WERI-Rb-1 (cell line): ENCODE data around the gene ANKRD33.

Source experiments
- DNase-seq: peaks from one replicate; pipeline ENCODE4 v3.0.0-alpha.2; 2020
- H3K27ac ChIP-seq: fragments of 250-450 bp; sonication (Bioruptor Pico); 2 replicates; pipeline ENCODE4 v1.5.1; 2020; ENCODE audit warnings: mild to moderate bottlenecking, moderate library complexity
- H3K27me3 ChIP-seq: fragments of 250-450 bp; sonication (Bioruptor Pico); 2 replicates; pipeline ENCODE4 v1.5.1; 2021; ENCODE audit warnings: mild to moderate bottlenecking, low read depth, moderate library complexity; ENCODE audit not compliant: insufficient read depth, severe bottlenecking
- H3K36me3 ChIP-seq: fragments of 250-450 bp; sonication (Bioruptor Pico); 2 replicates; pipeline ENCODE4 v1.5.1; 2020; ENCODE audit warnings: mild to moderate bottlenecking, moderate library complexity
- H3K4me3 ChIP-seq: 2 replicates; pipeline ENCODE4 v1.5.1; 2011; ENCODE audit warnings: low read depth, mild to moderate bottlenecking, control low read depth, low read length
- H3K9me3 ChIP-seq: fragments of 250-450 bp; sonication (Bioruptor Pico); 2 replicates; pipeline ENCODE4 v1.5.1; 2021; ENCODE audit warnings: mild to moderate bottlenecking, moderate library complexity; ENCODE audit not compliant: severe bottlenecking
- CTCF ChIP-seq: IDR thresholded peaks from 2 replicates; pipeline ENCODE4 v1.5.1; 2011; ENCODE audit warnings: low read depth, mild to moderate bottlenecking, control low read depth, inconsistent platforms, low read length

ANKRD33 gene

DNA sequence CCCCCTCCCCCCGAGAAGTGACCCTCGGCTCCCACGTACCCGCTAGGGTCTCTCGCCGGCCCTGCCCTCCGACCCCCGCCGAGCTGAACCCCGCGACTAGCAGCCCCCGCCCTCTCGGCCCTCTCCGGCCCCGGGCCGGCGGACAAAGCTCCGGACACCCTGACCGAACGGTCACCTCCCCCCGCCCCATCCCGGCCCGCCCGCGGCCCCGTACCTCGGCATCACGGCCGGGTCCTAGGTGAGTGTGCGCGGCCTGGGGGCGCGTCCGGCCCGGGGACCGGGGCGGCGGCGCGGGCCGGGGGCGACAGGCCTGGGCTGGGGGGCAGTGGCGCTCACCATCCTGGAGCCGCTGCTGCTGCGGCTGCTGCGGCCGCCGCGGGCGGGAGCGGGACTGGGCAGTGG lies 39.6 kb upstream of the ANKRD33 start, which contains the start of gene FIGNL2:
TSS of gene FIGNL2 (minus strand) at position 393 of the 402 bp plus-strand sequence. CDS start 26,305 bp downstream, outside the sequence.
- Histone ChIP-seq H3K9me3 (no peaks in the 10 kb centered on the region), H3K27me3 (no peaks in the 10 kb centered on the region), H3K36me3 (no peaks in the 10 kb centered on the region; the same call in 1 of the 2 replicates), H3K27ac (peak within 1 kb of the TSS; percentile 82), H3K4me3 (peak within 1 kb of the TSS; percentile 78)
- no peak for DNase-seq
- TF ChIP-seq CTCF = no peak

DNA sequence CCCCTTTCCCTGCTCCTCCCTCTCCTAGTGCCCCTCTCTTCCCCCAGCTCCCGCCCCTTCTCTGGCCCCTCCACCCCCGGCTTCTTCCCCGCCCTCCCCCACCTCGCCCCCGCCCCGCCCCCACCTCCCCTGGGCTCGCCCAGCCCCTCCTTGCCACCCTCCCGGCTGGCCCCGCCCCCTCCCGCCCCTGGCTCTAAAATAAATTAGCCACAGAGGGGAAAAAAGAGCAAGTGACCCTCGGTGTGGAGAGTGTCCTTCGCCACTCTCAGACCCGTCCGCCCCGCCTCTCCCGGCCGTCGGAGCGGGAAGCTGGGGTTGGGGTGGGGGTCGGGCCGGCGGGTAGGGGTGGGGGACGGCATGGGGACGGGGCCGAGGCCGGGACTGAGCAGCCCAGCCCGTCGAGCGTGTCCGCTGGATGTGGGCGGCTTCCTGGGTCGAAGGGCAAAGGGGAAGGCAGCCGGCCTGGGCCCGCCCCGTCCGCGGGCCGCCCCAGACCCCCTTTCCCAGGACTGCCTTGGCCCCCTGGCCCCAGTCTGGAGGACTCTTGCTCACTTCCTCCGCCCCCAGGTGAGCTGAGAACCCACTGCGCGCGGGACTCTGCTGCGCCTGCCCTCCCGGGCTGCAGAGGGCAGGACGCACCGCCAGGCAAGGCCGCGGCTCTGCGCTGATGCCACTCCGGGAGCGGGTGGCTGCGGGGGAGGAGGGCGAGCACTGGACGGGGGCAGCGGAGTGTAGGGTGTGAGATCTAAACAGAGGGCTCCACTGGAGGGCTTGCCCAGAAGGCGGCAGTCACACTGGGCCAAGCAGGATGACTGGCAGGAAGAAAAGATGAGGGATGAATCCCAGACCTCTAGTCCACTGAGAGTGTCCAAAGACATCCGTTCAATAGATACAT lies 38.8 kb upstream of the ANKRD33 start:
- no peak for TF ChIP-seq CTCF
- DNase-seq = peak; percentile 67
- H3K4me3 ChIP-seq = no peak overlapping the region

GRCh38 chr12:51850081-51850964 lies 37.6 kb upstream of the ANKRD33 start:
- no peak overlapping the region for H3K4me3 ChIP-seq
- H3K36me3 ChIP-seq = no peaks in the 10 kb centered on the region
- H3K27me3 ChIP-seq = no peaks in the 10 kb centered on the region
- no peak overlapping the region for H3K27ac ChIP-seq
- no peaks in the 10 kb centered on the region for H3K9me3 ChIP-seq
- TF ChIP-seq CTCF = no peak
- no peak for DNase-seq

More for the DNA sequence above, 38.8 kb upstream of the ANKRD33 start:
- Histone ChIP-seq H3K36me3 (no peaks in the 10 kb centered on the region; the same call in 1 of the 2 replicates), H3K9me3 (no peaks in the 10 kb centered on the region), H3K27ac (peak overlapping the region; percentile 42; the same call in 1 of the 2 replicates), H3K27me3 (no peaks in the 10 kb centered on the region)

- Histone ChIP-seq H3K9me3 (no peaks in the 10 kb centered on the region), H3K36me3 (no peaks in the 10 kb centered on the region), H3K4me3 (no peak overlapping the region), H3K27ac (no peak overlapping the region), H3K27me3 (no peaks in the 10 kb centered on the region)
- DNase-seq = no peak
- no peak for TF ChIP-seq CTCF
These were observed 37.0 kb upstream of the ANKRD33 start for GRCh38 chr12:51850965-51851299.

DNA sequence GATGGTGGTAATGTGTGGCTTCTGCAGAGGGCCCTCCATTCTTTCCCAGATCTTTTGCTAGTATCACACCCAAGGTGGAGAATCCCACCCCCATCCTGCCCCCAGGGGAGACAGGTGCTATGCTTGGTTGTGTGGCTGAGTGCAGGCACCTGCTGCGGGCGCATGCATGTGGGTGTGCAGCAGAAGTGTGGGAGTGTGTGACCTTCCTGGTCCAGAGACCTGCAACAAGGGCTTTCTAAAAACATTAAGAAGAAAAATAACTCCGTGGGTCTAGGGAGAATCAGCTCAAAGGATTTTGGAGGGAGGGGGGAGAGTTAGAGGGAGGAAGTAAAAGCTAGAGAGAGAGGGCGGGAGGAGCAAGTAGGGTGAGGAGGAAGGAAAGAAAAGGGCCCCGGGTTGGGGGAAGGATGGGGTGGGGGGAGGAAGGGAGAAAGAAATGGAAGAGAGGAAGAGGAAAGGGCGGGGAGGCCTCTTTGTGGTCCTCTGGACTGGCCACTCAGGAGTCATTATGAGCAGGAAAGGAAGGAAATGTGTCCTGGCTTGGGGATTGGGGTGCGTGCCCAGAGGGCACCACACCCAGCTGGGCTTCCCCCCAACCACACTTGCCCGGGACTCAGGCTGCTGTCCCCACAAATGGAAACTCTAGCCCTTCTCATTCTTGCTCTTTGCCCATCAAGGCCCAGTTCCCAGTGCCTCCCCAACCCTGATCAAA lies 36.3 kb upstream of the ANKRD33 start:
- Histone ChIP-seq H3K27me3 (no peaks in the 10 kb centered on the region), H3K36me3 (no peaks in the 10 kb centered on the region), H3K27ac (no peak overlapping the region), H3K4me3 (no peak overlapping the region), H3K9me3 (no peaks in the 10 kb centered on the region)
- TF ChIP-seq CTCF = no peak
- DNase-seq = no peak
